Stimulated activated CD4-positive, alpha-beta T cell treated with anti-CD3 and anti-CD28 coated beads, Interleukin-4, amount 100 ng/mL, for 48 hours (primary cell): ENCODE data around the gene TMEM213.
A peak's percentile ranks its signal among the peaks of the same experiment; 100 is the strongest.
"Not testable (repeated sequence)": the region's sequence is repeated elsewhere in the genome, so short reads cannot be mapped to it uniquely, and the experiment has no call there.

Experiments used
- DNase-seq, 2 donors: peaks; one replicate each; pipeline ENCODE4 v3.0.0-alpha.2; 2020; ENCODE audit warnings: low read depth in 2 of 2

Gene TMEM213

GRCh38 chr7:138797046-138797445, 748 bp upstream of the TMEM213 start:
- DNase-seq: not testable (repeated sequence)

DNA sequence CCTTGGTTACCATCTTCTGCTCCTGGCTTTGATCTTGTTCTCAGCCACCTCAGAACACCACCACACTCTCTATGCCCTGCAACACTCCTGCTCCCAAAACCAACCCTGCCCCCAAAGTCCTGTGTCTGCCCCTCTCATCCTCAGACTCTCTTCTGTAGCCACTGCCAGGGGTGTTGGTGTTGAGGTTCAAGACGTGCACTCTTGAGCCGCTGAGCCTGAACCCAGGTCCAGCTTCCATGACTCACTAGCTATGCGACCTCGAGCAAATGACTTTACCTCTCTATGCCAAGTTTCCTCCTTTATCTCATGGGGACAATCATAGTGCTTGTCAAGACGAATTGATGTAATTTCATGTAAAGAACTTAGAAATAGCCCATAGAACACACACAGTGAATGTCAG, 1.0 kb downstream of the TMEM213 start:
- DNase-seq: no peak

DNA sequence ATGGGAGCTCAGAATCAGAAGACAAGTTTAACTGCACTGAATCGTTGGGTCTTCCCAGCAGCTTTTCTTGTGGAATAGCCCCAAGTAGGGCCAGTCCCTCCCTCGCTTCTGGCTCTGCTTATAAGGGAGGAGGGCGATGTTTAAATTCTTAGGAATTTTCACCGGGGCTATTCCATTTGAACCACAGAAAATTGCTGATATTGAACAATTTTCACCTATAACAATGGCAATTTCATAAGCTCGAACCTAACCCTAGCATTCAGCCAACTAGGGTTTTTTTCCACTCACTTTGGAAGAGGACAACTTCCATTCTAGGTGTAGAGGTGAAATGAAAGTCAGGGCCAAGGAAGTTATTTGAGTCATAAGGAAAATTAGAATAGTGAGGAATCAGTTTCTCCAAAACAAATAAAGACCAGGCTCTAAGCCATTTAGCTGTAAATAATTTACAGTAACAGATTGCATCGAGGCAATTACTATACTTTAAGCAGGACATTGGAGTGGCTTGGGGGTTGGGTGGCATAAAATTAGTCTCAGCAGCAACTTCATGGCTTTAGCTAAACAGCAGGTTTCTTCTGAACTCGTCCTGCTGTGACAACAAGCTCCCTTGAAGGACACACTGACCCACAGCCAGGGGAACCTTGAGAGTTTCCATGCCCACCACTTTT, 1.7 kb downstream of the TMEM213 start:
- no peak for DNase-seq

GRCh38 chr7:138801256-138801655, 3.5 kb downstream of the TMEM213 start:
- DNase-seq: no peak

GRCh38 chr7:138802706-138803105, 4.9 kb downstream of the TMEM213 start:
- DNase-seq: no peak

DNA sequence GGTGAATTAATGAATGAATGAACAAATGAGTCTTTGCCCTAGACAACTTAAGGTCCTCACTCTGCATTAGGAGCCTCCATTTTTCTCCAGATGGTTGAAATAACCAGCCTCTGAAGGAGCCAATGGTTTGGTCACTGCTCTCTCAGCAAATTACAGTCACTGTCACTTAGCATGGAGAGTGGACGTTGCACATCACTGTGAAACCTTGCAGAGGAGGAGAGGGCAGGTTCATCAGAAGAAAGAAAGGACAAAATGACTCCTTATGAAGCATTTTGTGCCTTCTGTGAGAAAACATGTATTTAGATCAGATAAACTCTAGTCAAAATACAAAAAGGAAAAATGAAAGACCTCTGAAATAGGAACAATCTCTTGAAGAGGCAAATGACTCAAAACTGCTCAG, 6.8 kb downstream of the TMEM213 start:
- no peak for DNase-seq

- no peak for DNase-seq
Measured at GRCh38 chr7:138809346-138809745, 11.6 kb downstream of the TMEM213 start.

- DNase-seq: not testable (repeated sequence)
Measured at GRCh38 chr7:138811327-138811726, 13.5 kb downstream of the TMEM213 start.

DNA sequence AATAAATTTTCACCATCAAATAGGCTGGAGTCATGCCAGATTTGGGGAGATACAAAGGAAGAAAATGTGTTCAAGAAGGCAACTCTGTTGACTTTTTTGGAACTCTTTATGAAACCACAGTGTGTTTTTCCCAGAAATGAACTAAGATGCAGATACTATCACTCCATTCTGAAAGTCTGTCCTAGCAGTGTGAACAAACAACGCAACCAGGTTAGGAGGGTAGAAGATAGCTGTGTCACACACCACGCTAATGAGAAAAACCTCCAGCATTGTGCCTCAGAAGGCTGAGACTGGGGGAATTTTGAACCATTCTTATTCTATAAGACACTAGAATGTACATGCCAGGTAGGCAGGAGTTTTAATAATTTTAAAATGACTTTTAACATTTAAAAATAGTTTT, 16.2 kb downstream of the TMEM213 start:
- DNase-seq: no peak

DNA sequence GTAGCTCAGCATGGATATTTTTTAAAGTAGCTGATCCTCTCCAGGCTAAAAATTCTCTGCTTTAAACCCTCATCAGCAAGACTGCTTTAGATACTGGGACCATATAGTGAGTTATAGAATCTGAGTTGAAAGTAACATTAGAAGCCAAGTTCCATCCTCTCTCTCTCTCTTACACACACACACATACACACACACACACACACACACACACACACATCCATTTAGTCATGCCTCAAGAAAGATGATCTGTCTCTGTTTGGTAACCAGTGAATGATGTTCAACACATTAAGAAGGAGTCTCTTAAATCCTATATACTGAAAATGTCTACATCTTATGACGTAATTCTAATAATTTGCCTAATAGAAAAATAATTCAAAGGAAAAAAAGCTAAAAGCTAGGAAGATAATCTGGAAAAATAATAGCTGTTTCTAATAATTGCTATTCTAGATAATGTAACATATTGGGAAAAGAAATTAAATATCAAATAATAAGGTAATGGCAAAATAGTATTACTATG, 17.1 kb downstream of the TMEM213 start:
- DNase-seq: no peak

- no peak for DNase-seq
Measured at GRCh38 chr7:138816650-138817049, 18.9 kb downstream of the TMEM213 start.

DNA sequence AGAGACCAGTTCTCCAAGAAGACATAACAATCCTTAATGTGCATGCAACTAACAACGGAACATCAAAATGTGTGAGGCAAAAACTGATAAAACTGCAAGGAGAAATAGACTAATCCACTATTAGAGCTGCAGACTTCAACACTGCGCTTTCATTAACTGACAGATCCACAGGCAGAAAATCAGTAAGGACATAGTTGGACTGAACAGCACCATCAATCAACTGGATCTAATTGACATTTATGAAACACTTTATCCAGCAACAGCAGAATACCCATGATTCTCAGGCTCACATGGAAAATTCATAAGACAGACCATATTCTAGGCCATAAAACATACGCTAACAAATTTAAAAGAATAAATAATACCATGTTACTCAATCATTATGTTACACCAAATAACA, 21.8 kb downstream of the TMEM213 start:
- no peak for DNase-seq

DNA sequence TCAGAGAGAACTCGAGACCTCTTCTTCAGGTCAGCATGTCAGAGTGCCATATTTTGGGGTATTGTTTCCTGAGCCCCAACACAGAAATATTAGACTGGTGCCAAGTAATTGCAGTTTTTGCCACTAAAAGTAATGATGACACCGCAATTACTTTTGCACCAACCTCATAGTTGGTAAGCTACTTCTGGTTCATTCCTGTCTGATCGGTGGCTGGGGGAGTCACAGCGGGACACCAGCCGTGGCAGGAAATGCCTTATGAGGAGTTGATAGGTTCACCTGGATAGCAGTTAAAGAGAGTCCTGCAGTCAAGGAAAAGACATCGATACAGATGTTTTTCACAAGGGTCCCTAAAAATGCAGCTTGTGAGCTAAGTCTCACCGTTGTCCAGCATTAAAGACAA, 24.1 kb downstream of the TMEM213 start:
- no peak for DNase-seq

GRCh38 chr7:138822867-138823535, 25.2 kb downstream of the TMEM213 start:
- no peak for DNase-seq

- DNase-seq: no peak
Measured at GRCh38 chr7:138825049-138825721, 27.4 kb downstream of the TMEM213 start.

DNA sequence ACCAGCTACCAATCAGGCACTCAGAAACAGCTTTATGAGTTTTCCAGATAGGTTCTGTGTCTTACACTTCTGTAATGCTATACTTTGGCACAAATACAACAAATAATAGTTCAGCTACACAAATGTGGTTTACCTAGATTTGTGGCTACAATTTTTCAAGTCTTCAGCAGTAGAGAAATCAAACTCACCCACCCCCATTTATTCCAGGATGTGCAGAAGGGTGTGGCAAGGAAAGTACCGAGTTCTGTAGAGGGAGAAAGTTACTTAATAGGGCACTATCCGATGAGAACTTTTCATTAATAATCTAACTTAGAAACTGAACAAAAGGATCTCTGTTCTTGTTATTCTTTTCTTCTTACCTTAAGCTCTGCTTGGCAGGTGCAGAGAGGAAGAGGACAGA, 30.5 kb downstream of the TMEM213 start:
- no peak for DNase-seq

GRCh38 chr7:138829335-138829734, 31.5 kb downstream of the TMEM213 start:
- no peak for DNase-seq

GRCh38 chr7:138832966-138833365, 35.2 kb downstream of the TMEM213 start:
- DNase-seq: no peak

DNA sequence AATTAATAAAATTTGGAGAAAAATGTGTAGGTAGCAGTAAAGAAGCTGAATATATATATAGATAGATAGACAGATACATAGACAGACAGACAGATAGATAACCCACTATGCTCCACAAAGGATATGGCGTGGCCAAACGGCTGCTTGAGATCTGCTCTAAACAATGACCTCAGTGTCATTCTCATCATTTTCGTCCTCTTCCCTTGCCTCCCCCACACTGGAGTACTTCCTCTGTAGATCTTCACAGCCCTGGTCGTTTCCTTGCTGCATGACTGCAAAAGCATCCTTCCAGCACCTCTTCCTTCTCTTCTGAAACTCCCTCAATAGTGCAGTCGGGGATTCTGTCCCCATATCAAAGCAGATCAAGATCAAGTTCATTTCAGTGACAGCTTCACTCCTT, 35.8 kb downstream of the TMEM213 start:
- no peak for DNase-seq

DNA sequence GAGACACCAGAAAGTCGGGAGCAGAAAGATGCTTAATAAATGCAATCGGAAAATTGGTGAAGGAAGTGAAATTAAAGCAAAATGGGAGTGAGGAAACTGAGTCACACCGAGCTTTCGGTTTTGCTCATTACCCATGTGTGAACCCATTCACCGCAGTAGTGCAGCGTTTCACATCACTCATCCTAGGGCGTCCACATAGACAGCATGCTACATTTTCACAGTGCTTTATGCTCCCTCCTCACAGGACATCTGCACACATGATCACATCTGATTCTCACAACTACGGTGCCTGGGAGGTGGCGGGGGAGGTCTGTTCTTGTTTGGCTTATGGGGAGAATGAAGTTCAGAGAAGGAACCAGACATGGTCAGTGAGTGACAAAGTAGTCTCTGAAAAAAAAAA, 36.8 kb downstream of the TMEM213 start:
- peak in 1 of 2 donors; percentile 17 for DNase-seq

- no peak for DNase-seq
Measured at GRCh38 chr7:138835087-138835486, 37.3 kb downstream of the TMEM213 start.

DNA sequence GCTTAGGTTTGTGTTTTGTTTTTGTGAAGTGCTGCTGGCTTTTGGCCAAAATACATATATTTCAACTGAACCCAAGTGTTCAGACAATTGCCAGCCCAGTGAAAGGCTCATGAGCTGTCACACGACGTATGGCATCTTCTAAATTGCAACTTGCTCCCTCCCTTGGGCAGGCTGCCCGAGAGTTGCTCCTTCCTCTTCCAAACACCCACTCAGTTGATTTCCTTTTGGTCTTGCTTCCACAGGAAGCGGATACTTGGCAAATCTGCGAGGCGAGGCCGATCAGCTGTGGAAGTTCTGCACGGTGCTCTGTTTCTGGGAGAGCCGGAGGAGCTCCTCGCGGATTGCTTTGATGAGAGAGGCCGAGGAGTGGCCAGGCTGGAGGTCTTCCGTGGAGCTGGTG, 39.8 kb downstream of the TMEM213 start:
- DNase-seq: no peak

DNA sequence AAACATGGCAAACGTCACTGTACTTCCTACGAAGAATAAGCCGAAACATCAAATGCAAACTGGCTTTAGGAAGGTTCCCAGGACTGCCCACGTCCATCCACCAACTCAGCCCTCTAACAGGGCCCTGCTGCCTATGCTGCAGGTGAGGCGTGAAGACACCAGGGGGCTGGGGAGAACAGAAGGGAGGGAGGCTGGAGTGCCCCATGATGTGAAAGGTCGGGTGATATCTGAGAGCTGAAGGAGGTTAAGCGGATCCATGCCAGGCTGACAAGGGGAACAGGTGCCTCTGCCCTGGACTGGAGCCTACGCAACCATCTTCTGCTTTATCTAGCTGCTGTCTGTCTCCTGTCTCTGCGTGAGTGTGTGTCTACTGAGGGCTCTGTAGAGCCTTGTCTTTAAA, 40.4 kb downstream of the TMEM213 start:
- no peak for DNase-seq
